PFSK-1 (cell line): ENCODE data around the gene IARS1.

Experiments
- FOXP2 ChIP-seq: optimal IDR thresholded peaks from 2 replicates; pipeline ENCODE3; 2011; ENCODE audit warnings: borderline replicate concordance, control low read depth, inconsistent platforms; ENCODE audit not compliant: insufficient read depth; ENCODE audit errors: extremely low read length, extremely low read depth
- POLR2AphosphoS5 ChIP-seq: IDR thresholded peaks from 2 replicates; pipeline ENCODE4 v1.6.1; 2012; ENCODE audit warnings: low read depth, mild to moderate bottlenecking, control low read depth, low read length, moderate library complexity
- REST ChIP-seq, 2 experiments: IDR thresholded peaks; 2 replicates each; pipeline versions ENCODE4 v1.6.1 to v1.8.0; 2011 to 2012; ENCODE audit warnings: low read depth in 2 of 2, low read length in 2 of 2, control low read depth in 1 of 2, inconsistent platforms in 1 of 2, mild to moderate bottlenecking in 1 of 2, moderate library complexity in 1 of 2; ENCODE audit not compliant: insufficient read depth in 1 of 2
- SIN3A ChIP-seq: IDR thresholded peaks from 2 replicates; pipeline ENCODE4 v1.6.1; 2012; ENCODE audit warnings: mild to moderate bottlenecking, low read length, moderate library complexity, borderline replicate concordance; ENCODE audit not compliant: insufficient read depth
- TAF1 ChIP-seq: IDR thresholded peaks from 2 replicates; pipeline ENCODE4 v1.6.1; 2012; ENCODE audit warnings: low read length, control low read depth, borderline replicate concordance; ENCODE audit not compliant: insufficient read depth

Gene IARS1

GRCh38 chr9:92324431-92324830 lies 30.9 kb upstream of the IARS1 start:
- TF ChIP-seq FOXP2 (no peak), TAF1 (no peak), REST (IDR thresholded peaks at IDR 0.05; ENCODE audit: insufficient read depth in 1 of 2, low read depth in 2 of 2, low read length in 2 of 2) (no peak), POLR2AphosphoS5 (no peak), SIN3A (no peak)

- TF ChIP-seq FOXP2 = no peak
- TF ChIP-seq TAF1 = no peak
- TF ChIP-seq SIN3A = no peak
- TF ChIP-seq REST (IDR thresholded peaks at IDR 0.05; ENCODE audit: insufficient read depth in 1 of 2, low read depth in 2 of 2, low read length in 2 of 2) = no peak
- TF ChIP-seq POLR2AphosphoS5 = no peak
These were observed 22.0 kb upstream of the IARS1 start for GRCh38 chr9:92315456-92315855.

- TF ChIP-seq SIN3A = no peak
- no peak for TF ChIP-seq REST (IDR thresholded peaks at IDR 0.05; ENCODE audit: insufficient read depth in 1 of 2, low read depth in 2 of 2, low read length in 2 of 2)
- TF ChIP-seq POLR2AphosphoS5 = no peak
- TF ChIP-seq TAF1 = no peak
- no peak for TF ChIP-seq FOXP2
These were observed 20.1 kb upstream of the IARS1 start for GRCh38 chr9:92313624-92314012.

GRCh38 chr9:92312887-92313623 lies 19.6 kb upstream of the IARS1 start:
- TF ChIP-seq TAF1 (no peak), REST (IDR thresholded peaks at IDR 0.05; ENCODE audit: insufficient read depth in 1 of 2, low read depth in 2 of 2, low read length in 2 of 2) (no peak), FOXP2 (no peak), SIN3A (no peak), POLR2AphosphoS5 (no peak)
